Lower leg skin (tissue), 3 donors: Measurements from ENCODE around the gene WDR19.

Experiments used
- CTCF ChIP-seq, 3 donors: fragments of 450-650 bp; IDR thresholded peaks; one replicate each; pipeline ENCODE4 v1.5.1; 2016; ENCODE audit warnings: antibody characterized with exemption in 3 of 3, mild to moderate bottlenecking in 3 of 3, moderate library complexity in 2 of 3
- POLR2A ChIP-seq, 2 donors: fragments of 450-650 bp; IDR thresholded peaks; one replicate each; pipeline ENCODE4 v1.6.1; 2016 to 2017; ENCODE audit warnings: antibody characterized with exemption in 2 of 2, mild to moderate bottlenecking in 1 of 2, moderate library complexity in 1 of 2

DNA sequence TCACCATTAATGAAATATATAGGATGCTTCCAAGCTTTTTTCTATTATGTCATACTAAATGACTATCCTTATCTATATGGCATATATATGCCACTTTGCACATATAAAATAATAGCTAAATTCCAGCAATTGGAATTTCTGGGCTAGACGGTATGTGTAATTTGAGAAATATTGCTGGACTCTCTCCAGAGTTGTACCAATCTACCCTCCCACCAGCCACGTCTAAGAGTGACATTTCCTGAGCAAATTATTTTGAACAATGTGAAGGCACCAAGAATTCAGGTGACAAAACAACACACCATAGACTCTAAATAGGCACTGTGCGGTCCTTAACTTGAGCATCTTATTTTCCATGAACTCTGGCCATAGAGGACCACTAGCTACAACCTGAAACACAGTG lies 121.5 kb downstream of the WDR19 start:
- TF ChIP-seq CTCF (IDR thresholded peaks at IDR 0.05): no peak
- no peak for TF ChIP-seq POLR2A (IDR thresholded peaks at IDR 0.05)
